HuH-7 (cell line): Measurements from ENCODE around the gene CP.

Source experiments
- DNase-seq: peaks from one replicate; pipeline ENCODE4 v3.0.0; 2011; ENCODE audit warnings: low spot score

The CP gene

GRCh38 chr3:149186219-149186618 lies 35.4 kb downstream of the CP start:
- no peak for DNase-seq

- DNase-seq = no peak
Measured at GRCh38 chr3:149181182-149181581, 40.4 kb downstream of the CP start.

GRCh38 chr3:149180057-149180573 lies 41.5 kb downstream of the CP start:
- DNase-seq = no peak

GRCh38 chr3:149179220-149179619 lies 42.4 kb downstream of the CP start:
- DNase-seq = no peak

- DNase-seq = no peak
Measured at GRCh38 chr3:149177122-149177521, 44.5 kb downstream of the CP start.

GRCh38 chr3:149174901-149175300 lies 46.7 kb downstream of the CP start:
- DNase-seq = no peak

GRCh38 chr3:149170672-149171071 lies 51.0 kb downstream of the CP start:
- DNase-seq = no peak

GRCh38 chr3:149167898-149168297 lies 53.7 kb downstream of the CP start:
- DNase-seq = no peak

- no peak for DNase-seq
Measured at GRCh38 chr3:149163066-149163465, 58.6 kb downstream of the CP start.

GRCh38 chr3:149162007-149162406 lies 59.6 kb downstream of the CP start:
- DNase-seq = no peak

- no peak for DNase-seq
Measured at GRCh38 chr3:149160754-149161300, 60.8 kb downstream of the CP start.

- DNase-seq = no peak
Measured at GRCh38 chr3:149153402-149153801, 68.2 kb downstream of the CP start.

GRCh38 chr3:149152420-149152819 lies 69.2 kb downstream of the CP start:
- DNase-seq = no peak

- peak; percentile 13 for DNase-seq
Measured at GRCh38 chr3:149151843-149152242, 69.8 kb downstream of the CP start.

GRCh38 chr3:149150436-149150835 lies 71.2 kb downstream of the CP start:
- DNase-seq = no peak

GRCh38 chr3:149145974-149146373 lies 75.7 kb downstream of the CP start:
- DNase-seq = no peak

- no peak for DNase-seq
Measured at GRCh38 chr3:149145356-149145755, 76.3 kb downstream of the CP start.

- DNase-seq = no peak
Measured at GRCh38 chr3:149142682-149143081, 78.9 kb downstream of the CP start.

- no peak for DNase-seq
Measured at GRCh38 chr3:149134575-149134974, 87.1 kb downstream of the CP start.

GRCh38 chr3:149131589-149131988 lies 90.0 kb downstream of the CP start:
- DNase-seq = no peak

GRCh38 chr3:149129326-149130205 lies 92.1 kb downstream of the CP start, which contains the start of gene HPS3:
Gene HPS3, plus strand, starts transcription at chr3:149129638. Its CDS starts 86 bp downstream, at chr3:149129724.
- peak; percentile 77 for DNase-seq

GRCh38 chr3:149128821-149129220 lies 92.8 kb downstream of the CP start:
- DNase-seq = no peak
